GM12878 (cell line): Measurements from ENCODE around the gene STAT5A. TPM values are rescaled to one million over a fixed set of nuclear protein-coding genes. Genes with fewer than 3 reads are reported as not detected.

Experiments used
- ASH2L ChIP-seq: fragments of 300-600, 200-600 bp; sonication (generic); IDR thresholded peaks from 2 replicates; pipeline ENCODE4 v1.6.1; 2017; ENCODE audit warnings: low read depth, mild to moderate bottlenecking, borderline replicate concordance
- BHLHE40 ChIP-seq, 2 experiments: fragments of 450-650 bp in 1 of 2; IDR thresholded peaks; 2 replicates each; pipeline ENCODE4 v1.6.1; 2011 to 2017; ENCODE audit warnings: low read depth in 2 of 2, borderline replicate concordance in 1 of 2, improper control_type of control experiment in 1 of 2, low read length in 1 of 2, mild to moderate bottlenecking in 1 of 2
- CHD1 ChIP-seq: IDR thresholded peaks from 2 replicates; pipeline ENCODE4 v1.6.1; 2012; ENCODE audit warnings: low read depth, low read length, improper control_type of control experiment
- HDAC2 ChIP-seq: fragments of 200-600 bp; sonication (generic); IDR thresholded peaks from 2 replicates; pipeline ENCODE4 v1.6.1; 2017
- IKZF1 ChIP-seq: fragments of 450-650 bp; conservative IDR thresholded peaks from 2 replicates; pipeline ENCODE4 v1.6.1; 2017; ENCODE audit warnings: antibody characterized with exemption, mild to moderate bottlenecking
- IKZF2 ChIP-seq, 2 experiments: fragments of 450-650 bp; IDR thresholded peaks; 2 replicates each; pipeline ENCODE4 v1.6.1; 2017; ENCODE audit warnings: mild to moderate bottlenecking in 2 of 2, moderate library complexity in 2 of 2
- JUND ChIP-seq: IDR thresholded peaks from 2 replicates; pipeline ENCODE4 v1.6.1; 2012; ENCODE audit warnings: low read depth, mild to moderate bottlenecking, low read length, improper control_type of control experiment, moderate library complexity
- PBX3 ChIP-seq: IDR thresholded peaks from 2 replicates; pipeline ENCODE4 v1.6.1; 2011; ENCODE audit warnings: mild to moderate bottlenecking, low read depth, low read length, moderate library complexity; ENCODE audit not compliant: insufficient replicate concordance
- POLR2A ChIP-seq: IDR thresholded peaks from 2 replicates; pipeline ENCODE4 v1.6.1; 2011; ENCODE audit warnings: low read depth, mild to moderate bottlenecking, low read length
- POLR2AphosphoS5 ChIP-seq: IDR thresholded peaks from 2 replicates; pipeline ENCODE4 v1.6.1; 2011; ENCODE audit warnings: mild to moderate bottlenecking, low read length, inconsistent platforms
- RAD21 ChIP-seq: IDR thresholded peaks from 2 replicates; pipeline ENCODE4 v1.6.1; 2011; ENCODE audit warnings: mild to moderate bottlenecking, low read depth, low read length, moderate library complexity; ENCODE audit not compliant: insufficient read depth
- RAD51 ChIP-seq: fragments of 450-650 bp; IDR thresholded peaks from 2 replicates; pipeline ENCODE4 v1.6.1; 2016; ENCODE audit warnings: moderate library complexity, mild to moderate bottlenecking, inconsistent platforms
- SIX5 ChIP-seq: IDR thresholded peaks from 2 replicates; pipeline ENCODE4 v1.6.1; 2011; ENCODE audit warnings: mild to moderate bottlenecking, low read depth, low read length, moderate library complexity; ENCODE audit not compliant: severe bottlenecking
- STAT3 ChIP-seq: IDR thresholded peaks from 2 replicates; pipeline ENCODE4 v1.6.1; 2011; ENCODE audit warnings: low read depth, low read length, improper control_type of control experiment
- TCF3 ChIP-seq: IDR thresholded peaks from 2 replicates; pipeline ENCODE4 v1.6.1; 2012; ENCODE audit warnings: low read depth, mild to moderate bottlenecking, low read length, borderline replicate concordance; ENCODE audit not compliant: insufficient read depth
- USF2 ChIP-seq: IDR thresholded peaks from 2 replicates; pipeline ENCODE4 v1.6.1; 2011; ENCODE audit warnings: low read depth, low read length, improper control_type of control experiment, borderline replicate concordance
- ZBTB40 ChIP-seq: fragments of 450-650 bp; IDR thresholded peaks from 2 replicates; pipeline ENCODE4 v1.6.1; 2016; ENCODE audit warnings: mild to moderate bottlenecking, moderate library complexity, borderline replicate concordance
- ZNF274 ChIP-seq: IDR thresholded peaks from one replicate; pipeline ENCODE4 v1.8.0; 2011; ENCODE audit not compliant: insufficient read length, insufficient read depth
- ZNF687 ChIP-seq: fragments of 450-650 bp; IDR thresholded peaks from 2 replicates; pipeline ENCODE4 v1.6.1; 2017; ENCODE audit warnings: mild to moderate bottlenecking, moderate library complexity
- polyA plus RNA-seq, 11 experiments: library from polyadenylated mRNA; depleted of rRNA in 4 of 11; unstranded in 6 of 11; stranded (reverse) in 5 of 11; fragments of >200 nt; fragmentation: Nextera tagmentation in 4 of 11; fragmentation: Illumina TruSeq in 1 of 11; extraction: Ambion mirVana in 4 of 11; extraction: Trizol in 1 of 11; gene quantifications; 1 replicate in 1 of 11; 2 replicates in 10 of 11; pipeline versions ENCODE4 v1.2.1 to v1.2.3, GENCODE V29; 2011 to 2016; ENCODE audit warnings: inconsistent platforms in 2 of 11, missing spikeins in 2 of 11, low read depth in 1 of 11
- total RNA-seq, 4 experiments: library from RNA; depleted of rRNA in 3 of 4; stranded (reverse); fragments of >200 nt in 3 of 4; fragmentation: Illumina TruSeq in 1 of 4; extraction: Trizol in 1 of 4; gene quantifications; 2 replicates each; pipeline versions ENCODE4 v1.2.1 to v1.2.3, GENCODE V29; 2013 to 2021

STAT5A gene
- total and polyA plus RNA-seq, 10 of the 15 experiments (the other 5 are each of a cell fraction or from before 2014, with no cell fraction given): 14.8 to 86.4 (median 41.5) TPM

- TF ChIP-seq ZNF687 (0 out of 2 replicates have a peak, but pooled peaks have one; percentile 18), CHD1 (no peak), TCF3 (0 out of 2 replicates have a peak, but pooled peaks have one; percentile 21), STAT3 (no peak), SIX5 (no peak), RAD21 (no peak), USF2 (peak; percentile 46), ZNF274 (no peak), HDAC2 (no peak), PBX3 (no peak), BHLHE40 (IDR thresholded peaks at IDR 0.05; ENCODE audit: borderline replicate concordance in 1 of 2, low read depth in 2 of 2, low read length in 1 of 2) (peak in 1 of 2 experiments; percentile 26; a peak in 2 of 4 replicates), RAD51 (no peak), POLR2AphosphoS5 (peak; percentile 61), ZBTB40 (no peak), JUND (no peak), ASH2L (peak; percentile 48; the same call in 1 of the 2 replicates), IKZF1 (peak; percentile 90), POLR2A (peak; percentile 80), IKZF2 (IDR thresholded peaks at IDR 0.05) (peak; percentile 44 to 50)
Observed at GRCh38 chr17:42287977-42288802, at the start of gene STAT5A (continued).
